Measurements from ENCODE around the gene ARMCX2. TPM values are rescaled to one million over a fixed set of nuclear protein-coding genes. Genes with fewer than 3 reads are reported as not detected.
A peak's percentile ranks its signal among the peaks of the same experiment; 100 is the strongest.

ARMCX2 gene
- total RNA-seq, result 10 to 100 TPM in 1 of 3 donors, 1 to 10 TPM in 2; 4.4 to 35.2 (median 8.3) TPM
- long read RNA-seq, donor 1, transcript ARMCX2-203 (6 exons, 2,674 nt), result major isoform, 10 of 36 reads
- long read RNA-seq, donor 1, partial matches to known transcripts, result 10 of 36 reads
- long read RNA-seq, donor 1, other reads (novel, unspliced or antisense), result 9 of 36 reads
- long read RNA-seq, donor 2, partial matches to known transcripts, result 0 of 2 reads
- long read RNA-seq, donor 2, other reads (novel, unspliced or antisense), result 1 of 2 reads

GRCh38 chrX:101659601-101660063 lies at the start of gene ARMCX2:
Gene ARMCX2 (minus strand): TSS chrX:101659850. CDS start chrX:101657588, 2,262 bp downstream.
- ATAC-seq (peak; percentile 42), DNase-seq (peak in 2 of 3 donors; percentile 35)
- Histone ChIP-seq H3K4me1 (ENCODE audit: low read depth) (no peaks in the 10 kb centered on the region), H3K4me3 (peak within 1 kb of the TSS; percentile 17), H3K9me3 (no peaks in the 10 kb centered on the region), H3K36me3 (ENCODE audit: low read depth) (no peaks in the 10 kb centered on the region)
- TF ChIP-seq CTCF (IDR thresholded peaks at IDR 0.05), result no peak
- intact Hi-C loops (cut with DNase I, micrococcal nuclease), result no loop called here

GRCh38 chrX:101709384-101709783 lies 49.7 kb upstream of the ARMCX2 start:
- no peak for TF ChIP-seq CTCF (IDR thresholded peaks at IDR 0.05)
- intact Hi-C loops (cut with DNase I, micrococcal nuclease), result no loop called here
- Histone ChIP-seq H3K4me3 (no peak overlapping the region), H3K9me3 (no peaks in the 10 kb centered on the region), H3K4me1 (ENCODE audit: low read depth) (no peaks in the 10 kb centered on the region), H3K36me3 (ENCODE audit: low read depth) (no peaks in the 10 kb centered on the region)
- ATAC-seq, result no peak
- DNase-seq, result no peak

GRCh38 chrX:101708163-101708562 lies 48.5 kb upstream of the ARMCX2 start:
- H3K4me1 ChIP-seq (ENCODE audit: low read depth), result no peaks in the 10 kb centered on the region
- ATAC-seq (no peak), DNase-seq (no peak)
- intact Hi-C loops (cut with DNase I, micrococcal nuclease), result no loop called here
- no peaks in the 10 kb centered on the region for H3K36me3 ChIP-seq (ENCODE audit: low read depth)
- no peak overlapping the region for H3K4me3 ChIP-seq
- H3K9me3 ChIP-seq, result no peaks in the 10 kb centered on the region
- no peak for TF ChIP-seq CTCF (IDR thresholded peaks at IDR 0.05)

GRCh38 chrX:101693476-101693875 lies 33.8 kb upstream of the ARMCX2 start:
- intact Hi-C loops (cut with DNase I, micrococcal nuclease), result no loop called here
- Histone ChIP-seq H3K9me3 (no peaks in the 10 kb centered on the region), H3K36me3 (ENCODE audit: low read depth) (no peaks in the 10 kb centered on the region), H3K4me3 (no peak overlapping the region), H3K4me1 (ENCODE audit: low read depth) (no peaks in the 10 kb centered on the region)
- TF ChIP-seq CTCF (IDR thresholded peaks at IDR 0.05), result no peak
- ATAC-seq, result no peak
- no peak for DNase-seq

GRCh38 chrX:101691835-101692234 lies 32.2 kb upstream of the ARMCX2 start:
- H3K4me1 ChIP-seq (ENCODE audit: low read depth), result no peaks in the 10 kb centered on the region
- DNase-seq, result no peak
- TF ChIP-seq CTCF (IDR thresholded peaks at IDR 0.05), result no peak
- no peak overlapping the region for H3K4me3 ChIP-seq
- no peaks in the 10 kb centered on the region for H3K36me3 ChIP-seq (ENCODE audit: low read depth)
- intact Hi-C loops (cut with DNase I, micrococcal nuclease), result no loop called here
- no peak for ATAC-seq
- no peaks in the 10 kb centered on the region for H3K9me3 ChIP-seq

Measured in mucosa of descending colon (tissue), 3 donors.